ENCODE results near the gene ATP6V0C.

ATP6V0C gene

GRCh38 chr16:2528161-2529060 is 14.7 kb downstream of the ATP6V0C start:
- Histone ChIP-seq H3K4me3 (no peak overlapping the region), H3K27ac (no peak overlapping the region)
- peak; percentile 72 for DNase-seq (ENCODE audit: low spot score)
- TF ChIP-seq CTCF (IDR thresholded peaks at IDR 0.05): no peak

DNA sequence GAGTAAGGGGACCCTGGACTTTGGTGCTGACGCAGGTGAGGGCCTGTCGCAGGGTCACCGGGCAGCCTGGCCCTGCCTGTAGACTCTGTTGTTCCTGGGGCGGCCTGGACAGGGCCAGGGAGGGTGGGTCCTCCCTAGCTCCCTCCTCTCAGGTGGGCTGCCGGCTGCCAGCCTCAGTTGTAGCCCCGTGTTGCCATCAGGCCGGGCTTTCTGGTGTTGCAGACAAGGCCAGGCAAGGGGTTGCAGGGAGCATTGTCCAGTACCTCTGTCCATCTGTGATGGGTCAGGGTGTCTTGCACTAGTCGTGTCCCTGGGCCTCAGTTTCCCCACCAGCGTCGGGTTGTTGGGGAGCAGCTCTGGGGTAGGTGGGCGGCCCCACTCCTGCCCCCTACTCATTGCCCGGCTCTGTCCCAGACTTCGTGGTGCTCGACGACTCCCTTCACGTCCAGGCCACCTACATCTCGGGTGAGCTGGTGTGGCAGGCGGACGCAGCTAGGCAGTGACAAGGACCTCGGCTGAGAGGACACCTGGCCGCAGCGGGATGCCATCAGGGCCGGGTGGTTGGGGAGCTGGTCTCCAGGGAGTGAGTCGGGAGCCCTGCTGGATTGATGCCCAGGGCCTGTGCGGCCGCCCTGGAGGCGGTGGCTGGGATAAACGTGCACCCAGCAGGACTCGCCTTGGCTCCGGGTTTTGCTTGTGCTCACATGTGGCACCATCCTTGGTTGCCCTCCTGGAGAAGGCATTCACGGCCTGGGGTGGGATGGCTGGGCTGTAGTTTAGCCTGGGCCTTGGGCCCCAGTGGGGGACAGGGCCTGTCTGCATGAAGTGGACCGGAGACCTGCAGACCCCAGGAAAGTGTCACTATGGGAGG is 15.5 kb downstream of the ATP6V0C start:
- H3K4me3 ChIP-seq: no peak overlapping the region
- TF ChIP-seq CTCF (IDR thresholded peaks at IDR 0.05): no peak
- H3K27ac ChIP-seq: no peak overlapping the region
- DNase-seq (ENCODE audit: low spot score): peak; percentile 72

DNA sequence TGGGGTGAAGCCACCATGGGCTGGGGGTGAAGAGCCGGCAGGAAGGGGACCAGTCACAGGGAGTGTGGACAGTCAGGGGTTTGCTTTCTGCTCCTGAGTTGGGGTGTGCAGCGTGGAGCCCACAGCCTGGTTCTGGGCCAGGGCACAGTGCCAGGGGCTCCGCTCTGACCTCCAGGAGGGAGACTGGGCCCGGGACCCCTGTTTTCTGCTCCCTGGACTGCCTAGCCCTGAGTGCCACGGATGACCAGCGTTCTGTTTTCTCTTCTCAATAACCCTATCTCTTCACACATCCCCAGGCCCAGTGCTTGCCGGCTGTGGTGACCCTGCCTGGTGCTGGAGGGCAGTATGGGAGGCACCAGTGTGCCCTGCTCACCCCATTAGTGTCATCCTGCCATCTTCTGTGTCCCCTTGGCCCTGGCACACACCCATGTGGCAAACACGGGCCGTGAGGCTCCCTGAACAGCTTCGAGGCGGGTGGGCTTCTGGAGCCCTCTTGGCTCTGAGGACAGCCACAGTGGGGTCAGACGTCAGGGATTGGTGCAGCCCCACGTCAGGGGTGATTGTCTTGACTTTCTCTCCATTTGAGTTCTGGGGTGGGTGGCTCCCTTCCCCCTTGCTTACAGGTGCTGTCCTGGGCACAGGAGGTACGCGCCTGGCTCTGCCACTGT is 16.3 kb downstream of the ATP6V0C start:
- Histone ChIP-seq H3K4me3 (no peak overlapping the region), H3K27ac (no peak overlapping the region)
- no peak for TF ChIP-seq CTCF (IDR thresholded peaks at IDR 0.05)
- peak; percentile 71 for DNase-seq (ENCODE audit: low spot score)

GRCh38 chr16:2530629-2531318 is 17.0 kb downstream of the ATP6V0C start:
- Histone ChIP-seq H3K4me3 (peak overlapping the region; percentile 88), H3K27ac (peak overlapping the region; percentile 96 to 99)
- peak; percentile 76 for DNase-seq (ENCODE audit: low spot score)
- TF ChIP-seq CTCF (IDR thresholded peaks at IDR 0.05): no peak

- H3K27ac ChIP-seq: peak within 1 kb of the TSS; percentile 96 to 99
- no peak for TF ChIP-seq CTCF (IDR thresholded peaks at IDR 0.05)
- DNase-seq (ENCODE audit: low spot score): no peak
- peak within 1 kb of the TSS; percentile 88 for H3K4me3 ChIP-seq
Measured at GRCh38 chr16:2531371-2531695, 17.6 kb downstream of the ATP6V0C start, which contains the start of gene CEMP1. Gene CEMP1, minus strand, starts transcription at chr16:2531408. Its CDS starts 335 bp downstream, at chr16:2531073.

DNA sequence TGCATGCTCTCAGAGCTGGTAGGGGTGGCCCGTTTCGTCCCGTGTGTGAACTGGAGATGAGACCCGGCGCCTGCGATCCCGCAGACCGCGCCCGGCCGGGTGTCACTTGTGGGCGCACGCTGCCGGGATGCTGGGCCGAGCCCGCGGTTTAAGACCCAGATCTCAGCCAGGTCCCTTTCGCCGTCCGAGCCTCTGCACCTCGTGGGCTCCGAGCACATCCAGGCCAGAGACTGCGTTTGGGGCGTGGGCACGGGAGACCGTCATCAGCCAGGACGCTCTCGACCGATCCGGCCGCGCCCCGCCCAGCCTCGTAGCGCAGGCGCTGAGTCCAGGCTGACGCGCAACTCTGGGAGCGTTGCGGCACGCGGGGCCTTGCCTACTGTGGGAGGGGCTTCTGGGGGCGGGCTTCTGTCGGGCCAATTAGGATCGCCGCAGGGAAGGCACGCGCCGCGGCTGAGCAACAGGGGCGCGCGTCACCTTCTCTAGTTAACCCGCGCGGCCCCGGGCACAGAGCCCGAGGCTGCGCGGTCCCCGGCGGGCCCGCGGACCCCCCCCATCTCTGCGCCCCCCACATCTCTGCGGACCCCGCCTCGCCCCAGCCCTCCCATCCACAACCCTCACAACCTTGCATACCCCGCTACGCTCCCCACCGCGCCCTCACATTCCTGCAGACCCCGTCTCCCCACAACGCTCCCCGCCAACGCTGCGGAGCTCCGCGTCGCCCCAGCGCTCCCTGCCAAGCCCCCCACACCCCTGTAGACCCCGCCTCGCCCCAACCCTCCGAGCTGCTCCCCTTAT is 18.1 kb downstream of the ATP6V0C start:
- Histone ChIP-seq H3K27ac (peak overlapping the region; percentile 96 to 99), H3K4me3 (peak overlapping the region; percentile 88)
- no peak for TF ChIP-seq CTCF (IDR thresholded peaks at IDR 0.05)
- DNase-seq (ENCODE audit: low spot score): peak; percentile 99

Data from coronary artery (tissue), 2 donors.